Activated CD4-positive, alpha-beta T cell treated with anti-CD3 and anti-CD28 coated beads, Interleukin-2, amount 50 U/mL, for 16 hours (primary cell): ENCODE results near the gene HOXB2.

ENCODE experiments used
- DNase-seq: peaks from one replicate; pipeline ENCODE4 v3.0.0-alpha.2; 2020

Gene HOXB2

DNA sequence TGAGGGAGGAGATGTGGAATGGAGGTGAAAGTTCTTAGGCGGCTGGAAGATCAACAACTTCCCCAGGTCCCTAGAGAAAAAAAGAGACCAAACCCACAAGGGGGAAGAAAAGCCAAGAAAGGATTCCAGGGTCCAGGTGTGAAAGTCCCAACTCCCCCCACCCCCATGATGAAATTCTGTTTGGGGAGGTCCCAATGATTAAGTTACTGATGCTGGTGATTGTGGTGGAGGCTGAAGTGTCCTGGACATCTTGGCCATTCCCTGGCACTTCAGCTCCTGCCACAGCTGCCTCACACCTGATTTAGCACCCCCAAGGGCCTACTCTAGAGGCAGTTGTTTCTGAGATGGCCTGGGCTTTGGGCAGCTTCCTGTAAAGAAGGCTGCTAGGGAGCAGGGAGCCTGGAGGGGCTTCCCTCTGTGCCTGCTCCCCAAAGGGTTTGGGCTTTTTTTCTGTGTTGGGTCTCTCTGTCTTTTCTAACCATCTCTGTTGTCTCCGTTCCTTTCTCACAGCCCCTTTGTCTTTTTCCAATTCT, 20.2 kb upstream of the HOXB2 start:
- DNase-seq: no peak

DNA sequence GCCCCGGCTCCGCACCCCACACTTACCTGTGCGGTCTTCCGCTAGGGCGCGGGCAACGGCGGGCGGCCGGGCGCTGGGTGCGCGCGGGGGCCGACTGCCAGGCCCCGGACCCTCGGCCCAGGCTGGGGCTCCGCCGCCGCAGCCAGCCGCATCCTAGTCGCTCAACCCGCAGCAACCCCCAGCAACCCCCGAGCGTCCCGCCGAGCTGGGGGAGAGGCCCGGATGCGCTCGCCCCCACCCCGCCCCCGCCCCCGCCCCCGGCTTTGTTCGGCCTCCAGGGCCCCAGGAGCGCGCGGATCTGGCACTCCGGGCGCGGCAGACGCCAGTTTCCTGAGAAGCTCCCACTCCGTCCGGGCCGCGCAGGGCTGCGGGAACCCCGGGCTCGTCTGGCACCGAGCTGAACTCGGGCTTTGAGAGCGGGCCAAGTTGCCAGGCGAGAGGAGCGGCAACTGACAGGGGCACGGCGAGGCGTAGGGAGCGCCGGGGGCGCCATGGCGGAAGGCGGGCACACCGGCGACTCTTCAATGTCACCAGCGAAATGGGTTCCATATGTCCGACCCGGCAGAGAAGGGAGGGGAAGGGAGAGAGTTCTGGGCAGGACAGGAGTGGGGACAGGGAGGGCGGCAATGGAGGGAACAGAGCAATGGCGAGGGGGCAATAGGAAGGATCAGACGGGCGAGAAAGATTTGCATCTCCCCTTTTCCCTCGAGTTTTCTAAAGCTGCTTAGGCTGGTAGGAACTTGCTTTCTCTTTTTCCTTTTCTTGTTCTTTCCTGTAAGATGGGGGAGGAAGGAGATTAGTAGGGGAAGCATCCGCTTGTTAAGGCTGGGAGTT, 19.5 kb upstream of the HOXB2 start:
- DNase-seq: no peak

DNA sequence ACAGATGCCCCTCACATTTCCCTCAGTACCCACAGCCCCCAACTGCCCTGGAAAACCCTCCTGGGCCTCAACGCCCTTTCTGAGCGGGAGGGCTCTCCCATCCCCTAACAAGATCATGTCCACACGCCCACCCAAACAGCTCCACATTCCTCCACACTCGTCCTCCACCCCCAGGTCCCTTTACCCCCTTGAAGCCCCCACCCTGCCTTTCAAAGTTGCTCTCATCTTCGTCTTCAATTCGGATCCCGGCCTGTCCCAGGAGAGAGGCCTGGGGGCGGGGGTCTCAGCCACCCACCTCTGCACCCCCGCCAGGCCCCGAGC, 18.9 kb upstream of the HOXB2 start:
- no peak for DNase-seq

DNA sequence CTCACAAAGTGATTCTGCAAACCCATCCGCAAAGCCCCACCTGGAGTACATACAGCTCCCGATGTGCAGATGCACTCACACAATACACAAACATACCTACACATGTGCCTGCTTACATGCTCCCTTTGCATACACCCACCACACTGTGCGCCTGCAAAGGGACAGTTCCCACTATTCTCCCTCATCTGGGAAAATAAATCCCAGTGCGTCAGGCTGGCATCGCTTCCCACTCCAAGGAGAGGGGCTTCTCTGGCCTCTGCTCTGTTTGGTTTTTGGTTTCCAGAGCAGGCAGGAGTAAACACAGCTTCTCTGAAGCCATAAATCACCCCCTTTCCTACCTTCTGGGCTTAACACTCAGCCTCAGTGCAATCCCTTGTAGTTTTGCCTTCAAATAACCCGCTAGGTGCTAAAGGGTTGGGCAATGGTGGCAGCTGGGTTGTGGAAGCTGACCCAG, 18.5 kb upstream of the HOXB2 start:
- no peak for DNase-seq

DNA sequence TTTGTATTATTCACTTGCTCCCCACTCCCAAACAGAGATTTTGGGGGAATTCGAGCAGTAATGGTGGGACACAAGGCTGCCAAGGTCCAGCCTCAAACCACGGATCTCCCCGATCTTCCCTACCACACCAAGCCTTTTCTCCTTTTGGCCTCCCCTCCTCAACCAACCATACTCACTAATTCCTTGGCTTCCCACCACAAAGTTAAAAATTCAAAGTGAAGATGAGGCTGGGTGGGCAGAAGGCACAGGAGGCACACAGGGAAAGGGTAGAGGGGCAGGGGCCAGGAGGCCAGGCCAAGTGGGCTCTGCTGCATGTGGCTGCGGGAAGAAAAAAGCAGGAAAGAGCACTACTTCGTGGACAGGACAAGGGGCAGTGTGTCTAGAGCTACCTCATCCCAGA, 18.0 kb upstream of the HOXB2 start:
- DNase-seq: no peak

DNA sequence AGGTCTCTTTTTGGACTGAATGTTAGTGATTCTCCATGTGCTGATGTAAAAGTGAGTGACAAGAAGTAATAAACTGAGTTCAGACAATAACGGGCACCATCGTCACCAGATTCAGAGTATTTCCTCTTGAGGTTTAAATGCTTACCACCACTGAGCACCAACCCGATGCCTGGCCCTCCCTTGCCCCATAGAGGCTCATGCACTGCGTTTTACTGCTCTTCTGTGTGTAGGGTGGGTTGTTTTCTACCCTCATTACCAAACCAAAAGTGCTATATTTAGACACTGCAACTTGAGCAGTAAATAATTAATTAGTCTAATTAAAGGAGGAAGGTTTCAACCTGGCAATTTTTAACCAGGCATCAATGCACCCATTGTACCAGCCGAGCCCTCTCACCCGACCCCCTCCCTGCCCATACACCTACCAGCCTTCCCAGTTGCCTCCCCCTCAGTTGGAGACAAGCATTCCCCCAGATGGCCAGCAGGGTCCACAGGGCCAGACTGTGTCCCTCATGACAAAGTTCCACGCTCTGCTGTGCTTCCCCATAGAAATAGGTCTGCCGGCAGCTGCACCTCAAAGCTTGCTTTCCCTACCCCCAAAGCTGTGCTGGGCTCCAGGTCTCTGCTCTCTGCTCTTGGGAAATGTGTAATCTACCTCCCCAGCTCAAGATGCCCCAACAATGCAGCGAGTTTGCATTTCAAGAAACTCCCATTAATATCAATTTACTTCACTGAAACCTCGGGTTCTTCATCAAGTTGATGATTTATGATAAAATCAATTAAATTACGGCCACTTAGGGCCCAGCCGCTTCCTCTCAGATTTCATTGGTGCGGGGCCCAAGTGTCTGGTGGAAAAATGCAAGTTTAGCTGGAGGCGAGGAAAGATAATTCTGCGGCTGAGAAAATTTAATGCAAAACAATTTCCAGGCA, 17.2 kb upstream of the HOXB2 start:
- DNase-seq: no peak

DNA sequence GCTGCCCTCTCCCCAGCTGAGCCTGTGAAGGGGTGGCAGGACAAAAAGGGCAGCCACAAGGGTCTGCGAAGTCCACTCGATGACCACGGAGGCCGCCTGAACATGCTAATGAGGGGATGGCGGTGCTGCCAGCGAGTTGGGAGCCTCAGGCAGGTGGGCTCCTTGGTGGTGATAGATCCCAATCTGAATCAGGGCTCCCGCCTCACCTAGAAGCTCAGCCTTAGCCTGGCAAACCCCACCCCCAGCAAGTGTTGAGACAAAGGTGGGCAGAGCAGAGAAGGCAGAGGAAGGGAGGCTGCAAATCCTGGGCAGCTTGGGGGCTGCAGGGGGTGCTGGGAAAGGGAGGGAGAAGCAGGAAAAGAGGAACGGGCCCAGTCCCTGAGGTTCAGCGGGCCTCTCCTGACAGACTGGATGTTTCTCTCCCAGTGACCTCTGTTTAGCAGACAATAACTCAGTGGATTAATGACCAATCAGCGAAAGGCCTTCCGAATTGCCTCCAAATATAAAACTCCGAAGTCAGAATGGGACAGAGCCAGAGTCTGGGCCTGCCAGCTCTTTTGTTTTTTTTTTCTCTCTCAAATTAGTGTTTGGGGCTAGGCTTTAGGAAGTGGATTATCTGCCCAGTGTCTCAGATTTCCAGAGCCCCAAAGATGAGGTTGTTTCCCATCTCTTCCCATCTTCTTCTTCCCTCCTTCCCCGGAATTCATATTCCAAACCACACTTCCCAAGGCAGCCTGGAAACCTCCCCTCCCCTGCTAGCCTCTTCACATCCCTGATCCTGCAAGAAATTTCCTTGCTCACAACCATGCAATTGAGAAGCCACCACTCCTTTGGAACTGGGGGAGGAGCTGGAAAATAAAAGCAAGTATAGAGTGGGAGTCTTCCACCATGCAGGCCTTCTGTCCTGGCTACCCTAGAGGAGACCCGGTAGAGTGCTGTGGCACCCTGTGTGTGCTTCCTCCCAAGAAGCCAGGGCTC, 15.2 kb upstream of the HOXB2 start:
- DNase-seq: no peak

DNA sequence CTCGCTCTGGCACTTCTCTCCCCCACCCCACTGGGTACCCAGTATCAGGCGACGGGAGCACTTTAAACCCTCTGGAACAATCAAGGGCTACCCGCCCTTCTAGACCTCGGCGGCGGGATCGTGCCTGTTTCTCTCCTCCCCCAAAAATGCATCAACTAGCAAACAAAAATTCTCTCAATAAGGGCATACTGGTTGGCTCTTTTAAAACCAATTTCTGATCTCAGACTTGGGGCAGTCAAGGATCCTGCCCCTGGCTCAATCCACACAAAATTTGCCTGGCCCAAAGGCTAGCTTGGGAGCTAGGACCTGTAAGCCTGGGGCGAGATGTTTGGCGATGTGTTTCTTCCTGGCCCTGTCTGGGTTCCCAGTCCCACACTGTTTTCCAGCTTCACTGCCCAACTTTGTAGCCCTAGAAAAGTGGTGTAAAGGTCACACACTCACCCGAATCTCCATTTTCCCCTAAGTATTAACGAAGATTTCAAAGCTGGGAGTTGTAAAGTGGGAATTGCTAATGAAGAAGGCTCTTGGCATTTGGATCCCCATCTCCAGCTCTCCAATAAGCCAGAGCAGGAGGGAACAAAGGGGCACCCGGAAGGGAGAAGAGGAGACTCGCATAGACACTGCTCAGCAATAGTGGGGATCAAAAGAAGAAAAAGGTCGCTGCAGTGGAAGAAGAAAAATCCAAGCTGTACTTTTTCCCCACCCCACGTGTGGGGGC, 14.4 kb upstream of the HOXB2 start:
- DNase-seq: no peak

DNA sequence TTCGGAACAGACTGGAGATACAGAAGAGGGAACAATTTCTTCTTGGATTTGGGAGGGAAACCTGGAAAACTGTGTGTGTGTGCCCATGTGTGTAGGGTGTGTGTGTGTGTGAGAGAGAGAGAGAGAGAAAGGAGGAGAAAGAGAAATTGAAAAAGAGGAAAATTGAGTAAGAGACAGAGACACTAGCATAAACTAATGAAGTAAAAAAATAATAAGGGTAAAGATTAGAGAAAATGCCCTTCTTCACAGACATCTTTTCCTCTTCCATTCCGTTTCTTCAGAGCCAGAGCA, 13.9 kb upstream of the HOXB2 start:
- no peak for DNase-seq

DNA sequence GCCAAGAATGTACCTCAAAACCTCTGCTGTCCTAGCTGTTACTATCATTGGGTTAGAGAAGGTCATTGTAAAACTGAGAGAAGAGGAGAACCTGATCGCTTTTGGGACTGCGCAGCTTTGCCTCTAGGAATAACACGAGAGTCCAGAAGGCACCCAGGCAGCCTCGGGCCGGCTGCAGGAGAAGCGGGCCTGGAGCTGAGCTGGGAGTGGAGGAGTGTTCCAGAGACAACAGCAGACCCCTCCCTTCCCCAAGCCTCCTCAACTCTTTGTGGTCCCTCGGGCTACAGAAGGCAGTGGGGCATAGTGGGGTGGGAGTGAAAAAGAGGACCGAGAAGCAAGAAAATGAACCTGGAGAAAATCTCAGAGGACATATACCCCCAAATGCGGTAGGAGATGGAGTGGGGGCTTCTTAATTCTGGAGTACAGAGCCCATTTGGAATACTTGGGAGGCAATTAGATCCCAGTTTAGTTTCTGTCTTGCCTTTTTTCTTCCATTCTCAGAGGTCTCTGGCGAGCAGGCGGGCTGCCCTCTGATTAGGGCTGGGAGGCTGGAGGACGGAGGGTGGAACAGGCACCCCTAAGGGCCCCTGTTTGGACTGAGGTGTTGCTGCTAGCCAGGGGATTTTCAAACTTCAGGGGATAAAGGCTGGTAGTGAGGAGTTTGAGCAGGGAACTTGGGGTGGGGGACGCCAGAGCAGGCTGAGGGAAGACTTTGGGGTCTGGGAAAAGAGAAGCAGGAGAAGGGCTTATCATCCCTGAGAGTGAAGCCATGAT, 13.3 kb upstream of the HOXB2 start:
- DNase-seq: no peak

DNA sequence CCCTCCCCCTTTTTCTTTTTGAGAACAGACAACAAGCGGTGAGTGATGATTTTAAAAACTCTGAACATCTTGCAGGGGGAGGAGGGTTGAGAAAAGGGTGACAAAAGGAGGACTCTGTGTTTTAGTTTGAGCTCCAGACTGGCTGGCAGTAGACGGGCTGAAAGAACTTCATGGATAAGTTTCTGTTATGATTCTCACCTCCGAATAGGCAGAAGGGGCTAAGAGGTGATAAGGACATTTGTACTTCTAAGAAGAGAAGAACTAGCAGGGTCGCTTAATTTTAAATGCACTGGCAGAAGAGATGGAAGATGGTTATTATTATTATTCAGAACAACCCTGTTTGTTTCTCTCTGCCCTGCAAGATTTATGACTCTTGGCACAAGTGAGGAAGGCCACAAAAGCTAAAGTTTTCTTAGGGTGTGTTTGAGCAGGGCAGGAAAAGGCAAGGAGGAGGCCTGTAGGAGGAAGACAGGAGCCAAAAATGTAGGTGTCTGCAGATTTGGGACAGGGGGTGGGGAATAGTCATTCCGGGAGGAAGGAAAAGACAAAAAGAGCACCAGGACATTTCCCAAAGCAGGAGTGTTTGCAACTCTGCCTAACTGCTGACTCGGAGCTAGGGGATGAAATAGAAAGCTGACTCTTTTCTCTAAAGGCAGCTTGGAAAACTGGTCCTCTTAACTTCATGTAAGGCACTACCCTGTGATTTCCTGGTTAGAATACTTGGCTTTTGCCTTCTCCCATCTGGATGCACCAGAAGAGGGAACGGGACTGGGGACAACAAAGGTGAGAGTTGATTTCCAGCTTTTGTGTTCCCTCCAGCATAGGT, 11.9 kb upstream of the HOXB2 start:
- DNase-seq: no peak

DNA sequence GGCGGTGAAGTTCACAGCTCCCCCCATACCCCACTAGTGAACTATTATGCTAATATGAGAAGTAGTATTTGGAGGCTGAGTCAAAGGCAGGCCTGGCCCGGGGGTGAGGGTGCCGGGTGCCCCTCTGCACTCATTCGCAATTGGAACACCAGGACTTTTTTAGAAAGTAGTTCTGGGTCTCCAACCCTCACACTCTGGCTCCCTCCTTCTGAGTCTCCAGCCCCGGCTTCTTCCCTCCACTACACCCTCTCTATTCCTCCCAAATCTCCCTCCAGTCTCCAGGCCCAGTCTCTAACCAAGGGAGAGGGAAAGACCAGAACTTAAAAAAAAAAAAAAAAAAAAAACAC, 11.3 kb upstream of the HOXB2 start:
- DNase-seq: no peak

DNA sequence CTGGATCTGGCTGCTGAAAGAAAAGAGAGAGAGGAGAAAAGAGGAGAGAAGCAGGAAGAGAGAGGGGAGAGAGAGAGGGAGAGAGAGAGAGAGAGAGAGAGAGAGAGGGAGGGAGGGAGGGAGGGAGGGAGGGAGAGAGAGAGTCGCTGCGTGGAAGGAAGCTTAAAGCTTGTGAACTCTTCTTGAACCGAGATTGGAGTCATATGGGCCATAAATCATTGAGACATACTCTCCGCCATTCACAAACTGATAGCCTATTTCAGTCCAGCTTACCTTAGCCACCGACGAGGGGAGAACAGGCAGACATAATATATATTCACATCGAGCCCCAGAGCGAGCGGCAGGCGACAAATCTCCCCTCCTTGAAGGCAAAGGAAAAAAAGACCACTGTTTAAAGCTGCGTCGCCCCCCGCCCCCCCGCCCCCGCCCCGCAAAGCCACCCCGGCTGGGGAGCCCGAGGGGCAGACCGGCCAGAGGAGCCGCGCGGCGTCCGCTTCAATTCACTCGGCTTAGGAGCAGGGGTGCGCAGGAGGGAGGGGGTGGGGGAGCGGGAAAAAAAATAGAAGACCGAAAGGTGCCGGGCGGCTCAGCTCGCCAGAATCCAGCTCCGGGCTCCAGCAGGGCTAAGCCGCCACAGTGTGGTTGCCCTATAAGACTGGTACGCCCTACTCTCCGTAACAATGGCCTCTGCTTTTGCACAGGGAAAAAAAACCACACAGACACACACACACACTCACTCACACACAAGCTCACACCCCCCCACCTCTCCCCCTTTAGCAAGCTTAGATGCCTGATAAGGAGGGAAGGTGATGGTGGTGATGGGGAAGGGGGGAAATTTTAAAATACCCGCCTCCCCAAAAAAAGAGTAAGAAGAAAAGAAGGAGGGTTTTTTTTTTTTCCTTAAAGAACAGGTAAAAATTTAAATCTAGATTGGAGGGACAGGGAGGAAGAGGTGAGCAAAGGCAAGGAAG, 10.6 kb upstream of the HOXB2 start:
- DNase-seq: no peak

DNA sequence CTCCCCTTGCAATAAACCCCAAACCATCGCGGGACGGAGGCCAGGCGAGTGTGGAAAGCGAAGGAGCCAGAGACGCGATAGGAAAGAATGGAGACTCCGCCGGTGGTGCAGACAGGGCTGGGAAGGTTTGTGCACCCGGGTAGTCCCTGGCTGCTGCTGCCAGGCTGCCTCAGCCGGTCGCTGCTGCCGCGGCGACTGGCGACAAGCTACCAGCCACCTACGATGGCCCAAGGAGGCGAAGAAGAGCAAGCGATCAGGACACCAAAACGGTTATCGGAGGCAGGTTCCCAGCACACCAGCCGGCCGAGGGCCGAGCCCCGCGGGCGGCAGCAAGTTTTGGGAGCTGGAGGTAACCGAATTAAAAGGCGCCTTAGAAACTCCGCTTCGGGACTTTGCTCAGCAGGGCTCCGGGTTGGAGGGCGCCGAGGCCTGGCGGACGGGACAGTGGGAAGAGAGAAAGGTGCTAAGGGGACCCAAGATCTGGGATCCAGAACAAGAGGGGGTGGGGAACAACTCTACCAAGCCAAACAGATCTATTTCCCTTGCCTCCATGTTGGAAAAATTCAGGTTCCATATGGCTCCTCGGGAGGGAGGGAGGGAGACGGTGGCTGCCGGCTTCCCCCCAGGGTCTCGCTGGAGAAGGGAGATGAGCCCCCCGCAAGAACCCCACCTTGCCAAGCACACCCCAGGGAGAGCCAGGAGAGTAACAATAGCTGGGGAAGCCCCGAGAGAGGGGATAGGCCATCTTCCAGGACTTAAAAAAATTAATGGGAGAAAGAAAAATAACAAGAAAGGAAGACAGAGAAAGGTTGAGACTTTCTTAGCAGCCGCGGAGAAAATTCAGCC, 9.7 kb upstream of the HOXB2 start:
- DNase-seq: no peak

DNA sequence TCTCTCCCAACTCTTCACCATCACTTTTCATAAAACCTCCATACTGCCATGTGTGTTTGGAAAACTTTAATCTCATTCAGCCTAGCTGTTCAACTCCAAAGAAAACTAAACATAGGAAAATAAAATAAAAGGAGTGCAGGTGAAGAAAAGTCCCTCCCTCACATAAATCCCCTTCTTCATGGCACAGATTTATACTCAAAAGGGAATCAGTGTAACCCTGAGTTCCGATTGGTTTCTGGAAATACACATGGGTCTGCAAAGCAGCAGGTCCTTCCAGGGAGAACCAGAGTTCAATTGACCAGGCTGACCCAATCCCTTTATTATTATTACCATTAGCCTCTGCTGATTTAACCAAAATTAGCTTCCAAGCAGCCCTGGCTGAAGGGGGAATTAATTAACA, 8.9 kb upstream of the HOXB2 start:
- no peak for DNase-seq

DNA sequence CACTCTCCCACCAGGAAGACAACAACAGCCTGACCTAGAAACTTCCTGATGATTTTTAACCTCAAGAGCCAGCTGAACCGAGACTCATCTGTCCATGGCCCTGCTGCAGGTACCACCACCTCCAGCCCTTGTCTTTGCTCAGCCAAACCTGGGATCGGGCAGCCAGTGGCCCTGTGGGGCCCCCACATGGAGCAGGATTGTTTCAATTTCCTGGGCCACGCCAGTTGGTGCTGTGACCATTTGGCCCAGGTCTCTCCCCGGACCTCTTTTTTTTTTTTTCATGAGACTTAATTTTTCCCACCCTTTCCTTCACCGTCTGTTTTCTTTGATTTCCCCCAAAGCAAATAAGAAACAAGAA, 8.3 kb upstream of the HOXB2 start:
- no peak for DNase-seq

DNA sequence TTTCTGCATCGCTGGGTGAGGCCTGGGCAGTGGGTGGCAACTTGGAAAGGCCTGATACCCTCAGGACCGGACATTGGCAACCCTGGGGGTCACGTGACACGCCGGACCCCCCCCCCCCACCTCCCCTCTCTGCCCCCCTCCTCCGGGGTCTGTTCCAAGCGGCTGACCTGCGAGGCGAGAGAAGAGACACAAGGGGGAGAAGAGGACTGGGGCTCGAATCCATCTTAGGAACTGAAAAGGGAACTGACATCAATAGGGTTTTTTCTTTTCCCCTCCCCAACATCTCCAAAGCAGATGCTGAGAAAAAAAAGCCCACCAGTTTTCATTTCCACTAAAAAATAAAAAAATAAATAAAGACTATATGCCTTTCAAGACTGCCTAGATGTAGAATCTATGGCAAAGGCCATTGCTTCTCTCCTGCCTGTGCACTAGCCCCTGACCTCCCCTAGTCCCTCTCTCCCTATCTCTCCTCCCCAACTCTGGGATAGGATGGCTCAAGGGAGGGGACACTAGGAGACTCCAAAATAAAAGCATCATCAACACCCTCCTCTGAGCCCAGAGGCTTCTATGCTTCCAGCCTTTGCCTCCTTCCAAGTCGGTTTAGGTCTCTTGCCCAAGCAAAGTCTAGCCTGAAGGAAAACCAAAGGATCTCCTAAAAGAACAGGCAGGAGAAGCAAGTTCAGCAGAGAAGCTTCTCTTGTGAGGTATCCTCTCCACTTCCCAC, 7.7 kb upstream of the HOXB2 start:
- no peak for DNase-seq
